GM19452 (cell line): Measurements from ENCODE around the gene GCH1.
"Not testable (repeated sequence)": the region's sequence is repeated elsewhere in the genome, so short reads cannot be mapped to it uniquely, and the experiment has no call there.

Experiments used
- ATAC-seq: cut with Tn5 transposase; IDR thresholded peaks from one replicate; pipeline ENCODE4 v1.9.1; 2021; ENCODE audit not compliant: unreplicated experiment

GCH1 gene

DNA sequence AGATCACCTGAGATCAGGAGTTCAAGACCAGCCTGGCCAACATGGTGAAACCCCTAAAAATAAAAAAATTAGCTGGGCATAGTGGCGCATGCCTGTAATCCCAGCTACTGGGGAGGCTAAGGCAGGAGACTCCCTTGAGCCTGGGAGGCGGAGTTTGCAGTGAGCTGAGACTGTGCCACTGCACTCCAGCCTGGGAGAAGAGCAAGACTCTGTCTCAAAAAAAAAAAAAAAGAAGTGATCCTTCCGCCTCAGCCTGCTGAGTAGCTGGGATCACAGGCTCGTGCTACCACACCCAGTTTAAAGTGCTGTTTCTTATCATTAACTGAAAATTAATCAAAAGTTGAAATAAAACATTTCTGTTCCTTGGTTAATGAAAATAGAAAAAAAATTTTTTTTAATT lies 6.3 kb upstream of the GCH1 start:
- ATAC-seq, result not testable (repeated sequence)

DNA sequence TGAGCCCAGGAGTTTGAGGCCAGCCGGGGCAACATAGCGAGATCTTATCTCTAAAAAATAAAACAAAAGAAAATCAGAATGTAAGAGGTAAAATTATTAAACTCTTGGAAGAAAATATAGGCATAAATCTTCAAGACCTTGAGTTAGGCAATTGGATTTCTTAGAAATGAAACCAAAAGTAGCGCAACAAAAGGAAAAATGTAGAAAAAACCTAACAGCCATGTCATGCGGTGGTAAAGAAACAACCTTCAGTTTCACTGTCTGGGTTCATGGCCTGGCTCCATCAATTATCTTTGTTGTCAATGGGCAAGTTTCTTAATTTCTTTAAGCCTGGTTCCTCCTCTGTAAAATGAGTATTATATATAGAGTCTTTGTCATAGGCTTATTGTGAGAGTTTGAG lies 5.6 kb upstream of the GCH1 start:
- ATAC-seq, result no peak

DNA sequence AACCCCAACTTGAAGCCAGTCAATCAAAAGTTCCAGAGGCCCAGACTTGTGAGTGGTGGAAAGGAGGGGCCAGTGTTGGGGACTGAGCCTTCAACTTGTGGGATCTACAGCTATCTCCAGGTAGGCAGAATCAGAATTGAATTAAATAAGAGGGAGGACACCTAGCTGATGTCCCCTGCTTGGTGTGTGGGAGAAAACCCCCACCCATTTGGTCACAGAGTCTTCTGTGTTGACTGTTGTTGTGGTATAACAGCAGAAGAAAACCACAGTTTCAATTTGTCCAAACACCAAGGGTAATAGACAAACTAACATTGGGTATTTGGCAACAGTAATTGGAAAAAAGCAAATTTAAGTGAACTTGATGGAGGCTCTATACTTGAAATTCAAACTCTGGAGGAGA lies 3.4 kb upstream of the GCH1 start:
- no peak for ATAC-seq

DNA sequence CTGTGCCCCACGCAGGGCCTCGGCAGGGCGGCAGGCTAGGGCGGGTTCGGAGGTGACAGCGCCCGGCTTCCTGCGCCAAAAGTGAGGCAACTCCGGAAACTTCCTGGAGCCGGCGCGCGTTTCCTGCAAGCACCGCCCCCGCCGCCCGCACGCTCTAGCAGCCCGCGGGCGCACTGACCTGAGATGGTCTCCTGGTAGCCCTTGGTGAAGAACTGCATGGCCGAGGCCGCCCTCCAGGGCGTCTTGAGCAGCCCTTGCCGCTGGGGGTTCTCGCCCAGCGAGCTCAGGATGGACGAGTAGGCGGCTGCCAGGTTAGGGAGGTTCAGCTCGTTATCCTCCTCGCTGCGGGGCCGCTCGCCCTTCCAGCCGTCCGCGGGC lies 494 bp downstream of the GCH1 start:
- ATAC-seq, result peak; percentile 56

DNA sequence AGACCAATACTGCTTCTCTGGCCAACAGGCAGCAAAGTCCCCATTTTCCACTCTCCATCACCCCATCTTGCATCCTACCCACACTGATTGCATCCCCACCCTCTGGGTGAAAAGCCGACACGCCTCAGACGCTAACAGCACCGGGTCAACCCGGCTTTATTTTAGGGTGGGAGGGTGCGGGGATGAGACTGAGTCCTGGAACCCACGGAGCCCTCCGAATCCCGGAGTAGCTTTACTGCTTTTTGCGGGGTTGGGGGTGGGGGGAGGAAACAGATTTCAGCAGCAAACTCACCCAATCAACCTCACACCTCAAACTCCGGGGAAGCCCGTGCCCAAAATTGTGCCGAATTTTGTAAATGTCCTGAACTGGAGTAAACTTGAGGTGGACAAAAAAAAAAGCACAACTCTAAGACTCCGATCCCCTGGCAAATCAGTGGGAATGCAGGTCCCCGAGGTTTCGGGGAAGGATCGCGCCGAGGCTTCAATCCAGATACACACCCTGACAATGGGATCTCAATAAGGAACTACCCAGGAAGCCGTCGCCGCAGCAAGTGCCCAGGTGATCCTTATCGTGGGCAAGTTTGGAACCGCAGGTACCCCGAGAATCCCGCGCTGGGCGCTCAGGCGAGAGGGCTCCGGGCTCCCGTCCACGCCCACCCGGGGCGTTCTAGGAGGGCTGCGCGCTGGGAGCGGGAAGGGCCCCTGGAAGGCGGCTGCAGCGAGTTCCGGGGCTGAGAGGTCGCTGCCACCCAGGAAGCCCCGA lies 1.1 kb downstream of the GCH1 start:
- ATAC-seq, result no peak

DNA sequence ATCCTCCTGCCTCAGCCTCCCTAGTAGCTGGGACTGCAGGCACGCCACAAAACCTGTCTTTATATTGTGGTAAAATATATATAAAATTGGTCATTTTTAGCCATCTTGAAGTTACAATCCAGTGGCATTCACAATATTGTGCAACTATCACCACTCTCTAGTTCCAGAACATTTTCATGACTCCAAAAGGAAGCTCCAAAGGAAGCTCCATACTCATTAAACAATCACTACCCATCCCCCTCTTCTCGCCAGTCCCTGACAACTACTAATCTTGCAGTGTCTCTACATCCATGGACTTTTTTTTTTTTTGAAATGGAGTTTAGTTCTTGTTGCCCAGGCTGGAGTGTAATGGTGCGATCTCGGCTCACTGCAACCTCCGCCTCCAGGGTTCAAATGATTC lies 3.1 kb downstream of the GCH1 start:
- ATAC-seq, result no peak

DNA sequence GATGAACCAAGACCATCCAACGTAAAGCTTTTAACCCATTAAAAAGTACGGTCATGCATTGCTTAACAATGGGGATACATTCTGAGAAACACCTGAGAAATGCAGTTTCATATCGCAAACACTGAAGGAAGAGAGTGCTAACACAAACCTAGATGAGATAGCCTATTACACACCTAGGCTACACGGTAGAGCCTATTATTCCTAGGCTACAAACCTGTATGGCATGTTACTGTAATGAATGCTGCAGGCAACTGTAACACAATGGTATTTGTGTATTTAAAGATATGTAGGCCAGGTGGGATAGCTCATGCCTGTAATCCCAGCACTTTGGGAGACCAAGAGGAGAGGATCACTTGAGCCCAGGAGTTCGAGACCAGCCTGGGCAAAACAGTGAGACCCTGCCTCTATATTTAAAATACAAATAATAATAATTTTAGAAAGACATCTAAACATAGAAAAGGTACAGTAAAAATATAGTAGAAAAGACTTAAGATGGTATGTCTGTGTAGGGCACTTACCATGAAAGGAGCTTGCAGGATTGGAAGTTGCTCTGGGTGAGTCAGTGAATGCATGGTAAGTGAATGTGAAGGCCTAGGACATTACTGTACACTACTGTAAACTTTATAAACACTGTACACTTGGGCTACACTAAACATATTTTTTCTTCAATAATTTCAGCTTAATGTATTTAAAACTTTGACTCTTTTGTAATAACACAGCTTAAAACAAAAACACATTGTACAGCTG lies 4.6 kb downstream of the GCH1 start:
- ATAC-seq, result not testable (repeated sequence)

DNA sequence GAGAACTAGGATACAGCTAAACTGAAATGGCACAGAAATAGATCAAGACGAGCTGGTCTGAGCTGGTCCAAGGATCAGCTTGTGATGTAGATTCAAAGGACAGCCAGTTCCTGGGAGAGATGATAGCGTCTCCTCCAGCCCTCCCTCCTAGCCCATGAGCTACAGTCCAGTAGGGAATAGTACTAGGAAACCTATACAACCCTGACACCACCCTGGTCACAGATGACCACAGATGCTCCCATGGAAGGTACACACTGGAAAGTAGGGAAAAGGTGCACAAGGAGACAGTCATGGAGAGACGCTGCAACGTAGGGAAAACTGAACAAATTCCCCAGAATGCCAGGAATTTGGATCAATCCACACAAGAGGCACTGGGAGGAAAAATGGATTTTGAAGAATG lies 6.9 kb downstream of the GCH1 start:
- ATAC-seq, result no peak

DNA sequence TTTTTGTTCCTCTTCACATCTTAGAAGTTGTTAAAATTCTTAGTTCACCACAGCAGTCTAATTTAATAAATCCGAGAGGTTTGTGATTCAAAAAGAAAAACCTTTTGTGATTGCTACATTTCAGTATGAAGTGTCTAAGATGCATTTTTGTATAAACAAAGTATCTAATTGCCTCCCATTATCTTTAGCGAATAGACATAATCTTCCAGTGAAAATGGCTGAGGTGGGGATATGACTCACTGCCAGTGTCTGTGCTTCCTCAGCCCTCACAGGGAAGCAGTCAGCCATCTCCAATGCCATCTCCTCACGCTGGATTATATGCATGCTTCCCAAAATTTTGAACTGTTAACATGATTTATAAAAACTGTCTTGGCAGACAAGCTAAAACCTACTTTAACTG lies 7.6 kb downstream of the GCH1 start:
- no peak for ATAC-seq

DNA sequence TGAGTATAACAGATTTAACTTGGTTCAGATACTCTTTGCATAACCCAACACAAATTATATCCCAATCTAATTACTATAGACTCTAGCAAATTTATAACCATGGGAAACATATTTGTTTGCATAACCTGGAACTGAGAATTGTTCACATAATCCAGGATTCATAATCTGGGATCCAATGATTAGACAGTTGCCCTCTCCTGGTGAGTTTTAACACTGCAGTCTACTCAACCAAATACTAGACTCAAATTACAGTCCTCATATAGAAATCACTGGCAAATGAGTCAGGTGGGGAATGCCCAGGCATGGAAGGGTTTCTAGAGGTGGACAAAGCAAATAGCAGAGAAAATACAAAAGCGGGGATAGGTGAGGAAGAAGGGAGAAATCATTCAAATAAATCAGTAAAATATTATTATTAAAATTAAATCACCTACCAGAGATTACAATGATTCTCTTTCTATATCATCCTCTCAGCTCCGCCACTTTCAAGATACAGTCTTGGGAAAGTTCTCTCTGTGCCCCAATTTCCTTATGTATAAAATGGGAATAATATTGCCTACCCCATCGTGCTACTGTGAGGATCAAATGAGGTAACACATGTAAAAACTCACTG lies 9.4 kb downstream of the GCH1 start:
- ATAC-seq, result no peak

DNA sequence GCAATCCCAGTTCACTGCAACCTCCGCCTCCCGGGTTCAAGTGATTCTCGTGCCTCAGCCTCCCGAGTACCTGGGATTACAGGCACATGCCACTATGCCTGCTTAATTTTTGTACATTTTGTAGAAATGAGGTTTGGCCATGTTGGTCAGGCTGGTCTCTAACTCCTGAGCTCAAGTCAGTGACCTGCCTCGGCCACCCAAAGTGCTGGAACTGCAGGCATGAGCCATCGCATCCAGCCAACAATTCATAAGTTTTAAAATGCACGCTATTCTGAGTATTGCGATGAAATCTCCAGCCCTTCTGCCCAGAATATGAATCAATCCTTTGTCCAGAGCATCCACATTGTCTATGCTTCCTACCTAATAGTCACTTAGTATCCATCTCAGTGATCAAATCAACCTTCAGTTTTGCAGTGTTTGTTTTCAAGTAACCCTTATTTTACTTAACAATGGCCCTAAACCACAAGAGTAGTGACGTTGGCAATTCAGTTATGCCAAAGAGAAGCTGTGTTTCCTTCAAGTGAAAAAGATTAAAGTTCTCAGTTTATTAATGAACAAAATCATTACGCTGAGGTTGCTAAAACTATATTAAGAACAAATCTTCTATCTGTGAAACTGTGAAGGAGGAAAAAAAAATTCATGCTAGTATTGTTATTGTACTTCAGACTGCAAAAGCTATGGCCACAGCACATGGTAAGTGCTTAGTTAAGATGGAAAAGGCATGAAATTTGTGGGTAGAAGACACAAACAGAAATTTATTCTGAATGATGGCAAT lies 11.0 kb downstream of the GCH1 start:
- no peak for ATAC-seq

DNA sequence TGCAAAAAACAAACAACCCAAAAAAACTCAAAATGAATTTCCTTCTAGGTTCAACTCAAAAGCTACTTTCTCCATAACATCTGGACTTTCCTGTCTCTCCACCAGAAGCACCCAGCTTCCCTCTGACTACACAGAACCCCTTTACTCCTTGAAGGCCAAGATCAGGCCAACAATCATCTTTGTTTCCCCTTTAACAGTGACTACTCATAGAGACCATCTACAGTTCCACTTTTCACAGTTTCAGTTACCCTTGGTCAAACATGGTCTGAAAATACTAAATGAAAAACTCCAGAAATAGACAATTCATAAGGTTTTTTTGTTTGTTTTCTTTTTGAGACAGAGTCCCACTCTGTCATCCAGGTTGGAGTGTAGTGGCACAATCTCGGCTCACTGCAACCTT lies 11.8 kb downstream of the GCH1 start:
- peak; percentile 69 for ATAC-seq

DNA sequence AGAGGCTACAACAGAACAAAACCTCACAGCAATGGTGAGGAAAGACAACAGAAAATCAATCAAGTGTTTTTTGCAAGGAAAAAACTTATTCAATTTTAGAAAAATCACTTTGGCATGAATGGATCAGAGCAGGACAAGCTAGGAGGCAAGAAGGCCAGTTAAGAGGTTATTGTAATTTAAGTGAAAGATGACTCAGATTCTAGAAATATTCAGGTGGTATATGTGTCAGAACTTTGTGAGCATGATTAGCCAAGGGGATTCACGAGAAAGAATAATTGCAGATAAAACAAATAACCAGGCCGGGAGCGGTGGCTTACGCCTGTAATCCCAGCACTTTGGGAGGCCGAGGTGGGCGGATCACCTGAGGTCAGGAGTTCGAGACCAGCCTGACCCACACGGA lies 12.7 kb downstream of the GCH1 start:
- no peak for ATAC-seq

DNA sequence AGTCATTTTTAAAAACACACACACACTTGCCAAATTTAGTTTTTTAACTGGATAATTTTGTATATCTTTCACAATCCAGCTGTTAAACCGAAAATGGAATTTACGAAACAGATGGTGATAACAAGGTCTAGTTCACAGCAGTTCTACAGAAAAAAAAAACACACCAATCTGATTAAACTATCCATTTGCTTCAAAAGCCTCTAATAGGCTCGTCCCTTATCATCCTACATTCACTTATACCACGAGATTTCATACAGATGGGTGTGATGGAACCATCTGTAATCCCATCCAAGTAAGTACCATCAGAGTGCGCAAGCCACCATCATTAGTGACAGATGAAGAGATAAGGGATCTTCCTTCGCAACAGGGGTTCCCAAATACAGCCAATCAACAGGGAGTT lies 20.1 kb downstream of the GCH1 start:
- ATAC-seq, result no peak

DNA sequence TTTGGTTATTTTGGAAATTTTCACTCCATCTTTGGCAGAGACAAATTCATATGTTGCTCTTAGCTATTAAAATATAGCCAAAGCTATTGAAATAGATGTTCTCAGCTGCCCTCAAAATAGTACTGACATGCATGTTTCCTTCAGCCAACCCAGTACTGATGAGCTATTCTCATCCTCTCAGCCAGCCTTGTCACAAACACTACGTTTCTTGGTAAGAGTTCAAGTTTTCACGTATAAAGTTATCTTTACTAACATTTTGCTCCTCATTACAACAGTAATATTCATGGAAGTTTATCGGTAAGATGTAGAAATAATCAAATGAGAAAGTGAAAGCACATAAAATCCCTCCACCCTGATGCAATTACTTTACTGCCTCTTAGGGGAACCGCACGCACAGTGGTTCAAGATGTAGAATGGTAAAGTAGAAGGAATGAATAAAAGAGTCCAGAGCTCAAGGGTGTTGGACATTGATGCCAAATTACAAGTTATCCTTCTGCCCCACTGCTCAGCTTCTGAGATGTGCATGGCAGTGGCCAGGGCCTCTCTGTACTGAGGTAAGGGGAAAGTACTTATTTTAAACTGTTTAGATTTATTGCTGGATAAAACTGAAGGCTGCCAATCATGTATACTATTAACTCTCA lies 20.7 kb downstream of the GCH1 start:
- peak; percentile 54 for ATAC-seq

DNA sequence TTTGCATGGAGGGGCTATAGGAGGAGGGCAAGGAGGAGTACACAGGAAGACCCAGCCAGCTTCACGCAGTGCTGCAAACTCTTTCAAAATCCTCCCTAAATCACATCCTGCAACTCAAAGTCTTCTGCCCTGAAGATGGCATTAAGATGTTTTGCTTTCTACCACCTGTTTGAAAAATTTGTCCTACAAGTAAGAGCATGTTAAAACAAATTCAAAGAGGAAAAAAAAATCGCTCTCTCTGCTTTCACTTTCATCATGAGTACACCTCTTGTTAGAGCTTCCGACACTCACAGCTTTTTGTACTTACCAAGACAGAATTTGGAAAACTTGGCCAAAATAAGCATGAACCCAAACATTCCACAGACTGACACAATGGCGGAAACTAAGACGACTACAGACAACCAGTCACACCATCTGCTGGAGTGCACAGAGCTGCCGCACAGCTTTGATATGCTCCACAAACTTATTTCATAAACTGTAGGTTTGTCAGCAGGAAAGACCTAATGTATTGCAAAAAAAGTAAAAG lies 21.3 kb downstream of the GCH1 start:
- ATAC-seq, result peak; percentile 57

DNA sequence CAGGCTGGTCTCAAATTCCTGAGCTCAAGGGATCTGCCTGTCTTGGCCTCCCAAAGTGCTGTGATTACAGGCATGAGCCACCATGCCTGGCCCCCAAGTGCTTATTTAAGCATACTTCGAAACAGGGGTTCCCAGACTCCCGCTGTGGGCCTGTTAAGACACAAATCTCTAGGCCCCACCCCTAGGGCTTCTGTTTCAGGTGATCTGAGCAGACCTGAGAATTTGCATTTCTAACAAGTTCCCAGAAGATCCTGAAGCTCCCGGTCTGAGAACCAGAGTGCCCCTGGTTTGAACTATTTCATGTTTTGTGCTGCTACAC lies 25.0 kb downstream of the GCH1 start:
- ATAC-seq, result no peak

DNA sequence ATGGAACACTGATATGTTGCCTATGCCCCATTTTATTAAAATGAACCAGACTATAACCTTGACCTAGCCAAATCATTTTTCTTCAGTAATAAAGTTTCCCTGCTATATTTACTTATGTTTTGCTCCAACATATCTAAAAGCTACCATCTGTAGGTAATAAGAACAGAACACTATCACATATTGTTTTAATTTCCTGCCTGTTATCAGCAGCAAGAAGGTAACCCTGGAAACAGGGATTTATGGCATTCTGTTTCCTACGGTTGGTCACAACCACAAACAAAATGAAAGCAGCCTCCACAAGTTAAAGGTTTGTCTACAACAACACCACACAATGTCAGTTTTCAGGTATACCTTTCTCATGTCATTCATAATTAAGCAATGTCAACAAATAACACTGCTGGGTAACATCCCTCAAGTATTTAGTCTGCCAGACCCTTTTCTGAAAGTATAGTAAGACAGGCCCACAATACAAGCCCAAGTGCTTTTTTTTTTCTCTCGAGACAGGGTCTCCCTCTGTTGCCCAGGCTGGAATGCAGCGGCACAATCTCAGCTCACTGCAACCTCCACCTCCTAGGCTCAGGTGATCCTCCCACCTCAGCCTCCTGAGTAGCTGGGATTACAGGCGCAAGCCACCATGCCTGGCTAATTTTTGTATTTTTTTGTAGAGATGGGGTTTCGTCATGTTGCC lies 25.5 kb downstream of the GCH1 start:
- no peak for ATAC-seq

DNA sequence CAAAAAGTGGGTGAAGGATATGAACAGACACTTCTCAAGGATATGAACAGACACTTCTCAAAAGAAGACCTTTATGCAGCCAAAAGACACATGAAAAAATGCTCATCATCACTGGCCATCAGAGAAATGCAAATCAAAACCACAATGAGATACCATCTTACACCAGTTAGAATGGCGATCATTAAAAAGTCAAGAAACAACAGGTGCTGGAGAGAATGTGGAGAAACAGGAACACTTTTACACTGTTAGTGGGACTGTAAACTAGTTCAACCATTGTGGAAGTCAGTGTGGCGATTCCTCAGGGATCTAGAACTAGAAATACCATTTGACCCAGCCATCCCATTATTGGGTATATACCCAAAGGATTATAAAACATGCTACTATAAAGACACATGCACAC lies 27.0 kb downstream of the GCH1 start:
- ATAC-seq, result not testable (repeated sequence)
